H1 (cell line): Measurements from ENCODE around the gene SOS1. TPM values are rescaled to one million over a fixed set of nuclear protein-coding genes. Genes with fewer than 3 reads are reported as not detected.

Experiments
- CTCF ChIA-PET: fragments of 300-600 bp; sonication (Branson Sonifier 250); formaldehyde crosslinking; loops from one replicate; lab custom pipeline; 2021; ENCODE audit not compliant: partially characterized antibody; lab: Charles Lee
- POLR2A ChIA-PET: fragments of 300-600 bp; sonication (Branson Sonifier 250); formaldehyde crosslinking; loops from one replicate; lab custom pipeline; 2021; ENCODE audit warnings: inconsistent platforms; ENCODE audit not compliant: partially characterized antibody; lab: Charles Lee
- DNase-seq, 2 experiments: peaks; one replicate each; pipeline versions ENCODE4 v3.0.0 to v3.0.0-alpha.2; 2010 to 2022; ENCODE audit warnings: low spot score in 2 of 2, low read depth in 1 of 2, mixed read lengths in 1 of 2
- FAIRE-seq: peaks from 2 replicates; lab custom pipeline; 2011; peaks lifted over from hg19 to GRCh38; lab: Jason Lieb, UNC
- H2AFZ ChIP-seq: 2 replicates; pipeline ENCODE4 v1.8.1; 2012; ENCODE audit warnings: low read length, inconsistent platforms
- H2AK5ac ChIP-seq: 2 replicates; pipeline ENCODE4 v1.6.1; 2013; ENCODE audit warnings: low read depth, low read length
- H2BK120ac ChIP-seq: replicated peaks from 2 replicates; pipeline ENCODE3; 2013; ENCODE audit warnings: low read depth, low read length, inconsistent platforms
- H2BK12ac ChIP-seq: 2 replicates; pipeline ENCODE4 v1.6.1; 2013; ENCODE audit warnings: low read depth, low read length
- H2BK15ac ChIP-seq: 2 replicates; pipeline ENCODE4 v1.6.1; 2013; ENCODE audit warnings: low read length
- H2BK20ac ChIP-seq: 2 replicates; pipeline ENCODE4 v1.6.1; 2013; ENCODE audit warnings: low read length
- H2BK5ac ChIP-seq: 2 replicates; pipeline ENCODE4 v1.6.1; 2013; ENCODE audit warnings: low read depth, low read length
- H3K14ac ChIP-seq: 2 replicates; pipeline ENCODE4 v1.6.1; 2013; ENCODE audit warnings: inconsistent platforms; ENCODE audit not compliant: insufficient read length
- H3K18ac ChIP-seq: 2 replicates; pipeline ENCODE4 v1.6.1; 2013; ENCODE audit warnings: low read length; ENCODE audit errors: extremely low read depth
- H3K23ac ChIP-seq: 2 replicates; pipeline ENCODE4 v1.6.1; 2013; ENCODE audit warnings: inconsistent platforms; ENCODE audit not compliant: insufficient read length
- H3K23me2 ChIP-seq: 2 replicates; pipeline ENCODE4 v1.6.1; 2013; ENCODE audit warnings: low read depth, low read length
- H3K27ac ChIP-seq: 2 replicates; pipeline ENCODE4 v1.6.1; 2011; ENCODE audit warnings: low read depth, low read length, inconsistent platforms
- H3K27me3 ChIP-seq, 4 experiments: replicated peaks in 1 of 4; 1 replicate in 1 of 4; 2 replicates in 3 of 4; pipeline versions ENCODE4 v1.6.1 to v1.8.1; 2011 to 2013; ENCODE audit warnings: low read length in 3 of 4, mild to moderate bottlenecking in 3 of 4, inconsistent platforms in 2 of 4, mixed read lengths in 2 of 4, moderate library complexity in 1 of 4; ENCODE audit not compliant: control insufficient read depth in 3 of 4, insufficient read depth in 3 of 4; ENCODE audit errors: extremely low read depth in 1 of 4
- H3K36me3 ChIP-seq, 4 experiments: 2 replicates each; pipeline versions ENCODE4 v1.6.1 to v1.8.1; 2011 to 2013; ENCODE audit warnings: mild to moderate bottlenecking in 4 of 4, low read length in 3 of 4, moderate library complexity in 2 of 4, control low read depth in 1 of 4, inconsistent platforms in 1 of 4; ENCODE audit not compliant: insufficient read depth in 4 of 4, control insufficient read depth in 2 of 4
- H3K4ac ChIP-seq: replicated peaks from 2 replicates; pipeline ENCODE3; 2013; ENCODE audit warnings: low read length, low read depth, mixed read lengths, inconsistent platforms; ENCODE audit not compliant: insufficient read length
- H3K4me1 ChIP-seq, 4 experiments: replicated peaks in 1 of 4; 1 replicate in 1 of 4; 2 replicates in 3 of 4; pipeline versions ENCODE4 v1.6.1 to v1.8.1; 2011 to 2013; ENCODE audit warnings: low read length in 3 of 4, inconsistent platforms in 2 of 4, mixed read lengths in 1 of 4; ENCODE audit not compliant: insufficient read depth in 4 of 4, control insufficient read depth in 3 of 4
- H3K4me2 ChIP-seq, 2 experiments: 2 replicates each; pipeline versions ENCODE4 v1.6.1 to v1.8.1; 2011 to 2013; ENCODE audit warnings: low read depth in 2 of 2, low read length in 2 of 2, control low read depth in 1 of 2, inconsistent platforms in 1 of 2, mild to moderate bottlenecking in 1 of 2; ENCODE audit not compliant: insufficient read depth in 1 of 2
- H3K4me3 ChIP-seq, 4 experiments: fragments of 200-600, 300-600 bp in 1 of 4; sonication (generic), shearing (Covaris generic), sonication (Bioruptor Twin) in 1 of 4; 2 replicates each; pipeline versions ENCODE4 v1.5.1 to v1.8.1; 2011 to 2016; ENCODE audit warnings: low read length in 4 of 4, low read depth in 3 of 4, control low read depth in 2 of 4, inconsistent platforms in 2 of 4, mild to moderate bottlenecking in 2 of 4, mixed read lengths in 1 of 4, moderate library complexity in 1 of 4; ENCODE audit not compliant: insufficient read depth in 2 of 4; ENCODE audit errors: extremely low read depth in 1 of 4
- H3K56ac ChIP-seq: replicated peaks from 2 replicates; pipeline ENCODE3; 2013; ENCODE audit warnings: low read depth, mild to moderate bottlenecking, mixed read lengths, low read length, inconsistent platforms; ENCODE audit not compliant: insufficient read length
- H3K79me1 ChIP-seq: 2 replicates; pipeline ENCODE4 v1.6.1; 2013; ENCODE audit warnings: low read depth, low read length, control low read depth
- H3K79me2 ChIP-seq, 2 experiments: 2 replicates each; pipeline versions ENCODE4 v1.6.1 to v1.8.1; 2012 to 2013; ENCODE audit warnings: low read length in 2 of 2, mild to moderate bottlenecking in 2 of 2, inconsistent platforms in 1 of 2; ENCODE audit not compliant: insufficient read depth in 2 of 2, control insufficient read depth in 1 of 2
- H3K9ac ChIP-seq, 4 experiments: replicated peaks in 1 of 4; 1 replicate in 1 of 4; 2 replicates in 3 of 4; pipeline versions ENCODE4 v1.6.1 to v1.8.1; 2011 to 2013; ENCODE audit warnings: low read depth in 3 of 4, low read length in 3 of 4, control low read depth in 2 of 4, mild to moderate bottlenecking in 2 of 4, moderate library complexity in 2 of 4, inconsistent platforms in 1 of 4; ENCODE audit errors: extremely low read depth in 1 of 4
- H3K9me3 ChIP-seq, 2 experiments: 2 replicates each; pipeline versions ENCODE4 v1.6.1 to v1.8.1; 2012 to 2013; ENCODE audit warnings: mild to moderate bottlenecking in 2 of 2, moderate library complexity in 2 of 2, control low read depth in 1 of 2, inconsistent platforms in 1 of 2, low read depth in 1 of 2, low read length in 1 of 2, mixed read lengths in 1 of 2; ENCODE audit not compliant: insufficient read depth in 2 of 2
- H4K20me1 ChIP-seq, 2 experiments: replicated peaks in 1 of 2; 2 replicates each; pipeline versions ENCODE3 to v1.8.1; 2011 to 2013; ENCODE audit warnings: inconsistent platforms in 2 of 2, low read length in 2 of 2, mild to moderate bottlenecking in 1 of 2; ENCODE audit not compliant: insufficient read depth in 2 of 2, control insufficient read depth in 1 of 2
- H4K5ac ChIP-seq: 2 replicates; pipeline ENCODE4 v1.6.1; 2013; ENCODE audit warnings: low read length, low read depth, mixed read lengths, inconsistent platforms; ENCODE audit not compliant: insufficient read length
- H4K8ac ChIP-seq: 2 replicates; pipeline ENCODE4 v1.8.0; 2013; ENCODE audit warnings: mild to moderate bottlenecking, moderate library complexity, low read length, inconsistent platforms; ENCODE audit not compliant: insufficient read depth; ENCODE audit errors: extremely low read depth
- H4K91ac ChIP-seq: replicated peaks from 2 replicates; pipeline ENCODE3; 2013; ENCODE audit warnings: low read length, mixed read lengths, inconsistent platforms; ENCODE audit not compliant: insufficient read length
- HDAC6 ChIP-seq: IDR thresholded peaks from one replicate; pipeline ENCODE4 v1.7.1; 2012; ENCODE audit warnings: low read depth, mild to moderate bottlenecking, inconsistent platforms, low read length, moderate library complexity
- NRF1 ChIP-seq: IDR thresholded peaks from 2 replicates; pipeline ENCODE4 v1.6.1; 2011; ENCODE audit warnings: mild to moderate bottlenecking, low read depth, low read length, improper control_type of control experiment
- POLR2A ChIP-seq, 2 experiments: IDR thresholded peaks; 1 replicate in 1 of 2; 2 replicates in 1 of 2; pipeline ENCODE4 v1.6.1; 2011; ENCODE audit warnings: low read depth in 2 of 2, low read length in 2 of 2, mild to moderate bottlenecking in 2 of 2; ENCODE audit errors: control extremely low read depth in 1 of 2
- SIRT6 ChIP-seq: IDR thresholded peaks from one replicate; pipeline ENCODE4 v1.7.1; 2012; ENCODE audit warnings: low read length, inconsistent platforms
- SRF ChIP-seq: IDR thresholded peaks from 2 replicates; pipeline ENCODE4 v1.6.1; 2011; ENCODE audit warnings: mild to moderate bottlenecking, low read depth, low read length, moderate library complexity
- TAF7 ChIP-seq: optimal IDR thresholded peaks from 2 replicates; pipeline ENCODE3; 2011; ENCODE audit warnings: low read depth, mild to moderate bottlenecking, inconsistent platforms, low read length, moderate library complexity, borderline replicate concordance
- YY1 ChIP-seq: IDR thresholded peaks from 2 replicates; pipeline ENCODE4 v1.6.1; 2011; ENCODE audit warnings: low read depth, mild to moderate bottlenecking, low read length
- WGBS, 2 experiments: shearing (Covaris generic) in 1 of 2; methylation state at CpG; one replicate each; pipeline versions ENCODE4 v1.1.6 to v1.1.7; 2013 to 2015; ENCODE audit warnings: low lambda C conversion rate in 2 of 2, mixed read lengths in 2 of 2, inconsistent platforms in 1 of 2, low coverage in 1 of 2, missing lambda C conversion rate in 1 of 2; ENCODE audit not compliant: insufficient replicate concordance in 2 of 2, insufficient coverage in 1 of 2, insufficient read length in 1 of 2; ENCODE audit errors: extremely low coverage in 1 of 2, missing lambda C conversion rate in 1 of 2; 5-methylcytosine and 5-hydroxymethylcytosine counted together
- polyA plus RNA-seq, 7 experiments: library from polyadenylated mRNA; depleted of rRNA in 3 of 7; stranded (reverse) in 5 of 7; unstranded in 2 of 7; fragments of >200 nt in 5 of 7; fragments of 200-250 nt in 2 of 7; gene quantifications; 1 replicate in 5 of 7; 2 replicates in 1 of 7; 4 replicates in 1 of 7; pipeline versions ENCODE4 v1.2.1 to v1.2.3, GENCODE V29; 2011 to 2013; ENCODE audit warnings: missing spikeins in 2 of 7, mixed read lengths in 2 of 7
- total RNA-seq: library from RNA; stranded (reverse); fragmentation: NEBNext Ultra II Directional; extraction: Animal tissue kit (Norgen Biotek cat#: 25700); gene quantifications from 2 replicates; pipeline ENCODE4 v1.2.1, GENCODE V29; 2021
- TF ChIP-seq, protein P1 (sequence below): IDR thresholded peaks from 2 replicates; pipeline ENCODE4 v1.6.1; 2012; ENCODE audit warnings: inconsistent platforms

SOS1 gene
- total and polyA plus RNA-seq, 2 of the 8 experiments (the other 6 are each of a cell fraction or from before 2014, with no cell fraction given) = 25.7 to 27.0 TPM

DNA sequence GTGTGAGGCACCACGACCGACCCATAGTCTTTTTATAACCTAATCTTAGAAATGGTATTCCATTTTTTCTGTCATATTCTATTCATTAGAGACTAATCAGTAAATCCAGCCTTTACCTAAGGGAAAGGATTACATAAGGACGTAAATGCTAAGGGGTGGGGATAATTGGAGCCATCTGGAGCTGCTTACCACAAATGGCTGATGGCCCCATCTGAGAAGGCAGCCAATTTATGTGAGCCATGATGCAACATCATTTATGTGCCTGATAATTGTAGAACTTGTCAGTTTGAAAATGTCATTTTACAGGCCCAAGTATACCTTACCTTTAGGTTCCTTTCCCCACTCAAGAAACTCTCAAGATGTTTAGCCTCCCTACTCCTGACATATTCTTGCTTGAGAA, 187.2 kb downstream of the SOS1 start:
- no peak overlapping the region for H2AK5ac ChIP-seq
- no peak overlapping the region for H2BK5ac ChIP-seq
- no peaks in the 10 kb centered on the region for H3K27me3 ChIP-seq
- H3K36me3 ChIP-seq = no peaks in the 10 kb centered on the region
- no peak overlapping the region for H4K5ac ChIP-seq
- no peak overlapping the region for H3K4me3 ChIP-seq
- H3K9me3 ChIP-seq = no peaks in the 10 kb centered on the region
- no peaks in the 10 kb centered on the region for H3K79me1 ChIP-seq
- H2BK120ac ChIP-seq = no peak overlapping the region
- TF ChIP-seq, protein P1, sequence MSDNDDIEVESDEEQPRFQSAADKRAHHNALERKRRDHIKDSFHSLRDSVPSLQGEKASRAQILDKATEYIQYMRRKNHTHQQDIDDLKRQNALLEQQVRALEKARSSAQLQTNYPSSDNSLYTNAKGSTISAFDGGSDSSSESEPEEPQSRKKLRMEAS = no peak
- TF ChIP-seq NRF1 (no peak), SIRT6 (no peak), HDAC6 (no peak), SRF (no peak), POLR2A (IDR thresholded peaks at IDR 0.05; ENCODE audit: control extremely low read depth in 1 of 2, low read depth in 2 of 2, low read length in 2 of 2) (no peak), YY1 (no peak), TAF7 (no peak)
- H2BK15ac ChIP-seq = no peak overlapping the region
- no peak overlapping the region for H3K27ac ChIP-seq
- CTCF ChIA-PET = interaction anchor here (0.6 to 1.0 kb wide), 2 partner anchors 13 to 99 kb away, joined by 4 read pairs; no protein-coding TSS in a partner anchor
- no peaks in the 10 kb centered on the region; the same call in 1 of the 2 replicates for H3K23me2 ChIP-seq
- no peak for FAIRE-seq
- H3K14ac ChIP-seq = no peak overlapping the region
- WGBS, 2 experiments = 87% methylated on average over 3 of the region's 3 CpGs; no CpG with 5 or more reads in 1 of the 2 experiments
- H2AFZ ChIP-seq = no peak overlapping the region
- no peak overlapping the region for H3K4ac ChIP-seq
- POLR2A ChIA-PET = no interaction called here
- H4K20me1 ChIP-seq = no peaks in the 10 kb centered on the region
- H3K79me2 ChIP-seq = no peaks in the 10 kb centered on the region
- H2BK20ac ChIP-seq = no peak overlapping the region
- H2BK12ac ChIP-seq = no peak overlapping the region
- no peak overlapping the region for H4K91ac ChIP-seq
- no peak overlapping the region for H3K18ac ChIP-seq
- no peak overlapping the region for H3K23ac ChIP-seq
- no peaks in the 10 kb centered on the region for H3K4me1 ChIP-seq
- H3K4me2 ChIP-seq = no peak overlapping the region
- H3K56ac ChIP-seq = no peak overlapping the region
- DNase-seq = no peak
- no peak overlapping the region for H4K8ac ChIP-seq
- H3K9ac ChIP-seq = no peak overlapping the region
